HCT116 (cell line): ENCODE measurements around the gene PIK3R6. TPM values are rescaled to one million over a fixed set of nuclear protein-coding genes. Genes with fewer than 3 reads are reported as not detected.

ENCODE experiments used
- ATAC-seq: fragments of 200-7000 bp; cut with Tn5 transposase; 2 replicates; pipeline ENCODE4 v1.9.1; 2020; ENCODE audit warnings: mild to moderate bottlenecking, moderate library complexity
- BruUV-seq: library from RNA; stranded (reverse); fragments of 400-500 nt; replicated peaks from 2 replicates; lab custom pipeline; 2021; lab: Mats Ljungman, UMichigan
- CTCF ChIA-PET: fragments of 300-600 bp; sonication (Branson Sonifier 250); formaldehyde crosslinking; loops from one replicate; lab custom pipeline; 2021; ENCODE audit warnings: antibody characterized with exemption; lab: Charles Lee
- POLR2A ChIA-PET: fragments of 300-600, 350-600 bp; sonication (Branson Sonifier 250); formaldehyde crosslinking; loops from one replicate; lab custom pipeline; 2021; ENCODE audit warnings: antibody characterized with exemption; lab: Charles Lee
- RAD21 ChIA-PET, 2 experiments: fragments of 300-600 bp; sonication (Branson Sonifier 250); formaldehyde crosslinking; loops; one replicate each; lab custom pipeline; 2023; ENCODE audit warnings: low total read pairs in 2 of 2; ENCODE audit not compliant: uncharacterized antibody in 2 of 2, unreplicated experiment in 2 of 2, low non-redundant PET in 1 of 2; lab: Charles Lee
- DNase-seq: peaks from one replicate; pipeline ENCODE4 v3.0.0-alpha.2; 2010; ENCODE audit warnings: low read depth, low spot score
- H2AFZ ChIP-seq: fragments of 200-600 bp; shearing (Covaris generic), sonication (generic); 2 replicates; pipeline ENCODE4 v1.6.1; 2017; ENCODE audit warnings: low read depth, mixed run types, mixed read lengths, antibody characterized with exemption, low read length; ENCODE audit not compliant: poor library complexity, severe bottlenecking
- H3K27ac ChIP-seq: 2 replicates; pipeline ENCODE4 v1.5.1; 2012; ENCODE audit warnings: low read depth, low read length
- H3K27me3 ChIP-seq: fragments of 200-600 bp; sonication (generic); 2 replicates; pipeline ENCODE4 v1.6.1; 2016; ENCODE audit warnings: mixed run types, low read length, mixed read lengths; ENCODE audit not compliant: insufficient read depth
- H3K36me3 ChIP-seq, 2 experiments: fragments of 200-500 bp in 1 of 2; fragments of 200-600 bp in 1 of 2; sonication (Bioruptor generic) in 1 of 2; sonication (generic) in 1 of 2; 2 replicates each; pipeline versions ENCODE4 v1.5.1 to v1.6.1; 2014 to 2016; ENCODE audit warnings: low read length in 2 of 2, inconsistent platforms in 1 of 2, mixed read lengths in 1 of 2, mixed run types in 1 of 2; ENCODE audit not compliant: insufficient read depth in 2 of 2, control insufficient read depth in 1 of 2
- H3K4me1 ChIP-seq, 2 experiments: fragments of 200-600 bp in 1 of 2; sonication (generic) in 1 of 2; 2 replicates each; pipeline versions ENCODE4 v1.5.1 to v1.6.1; 2012 to 2017; ENCODE audit warnings: low read length in 2 of 2, inconsistent platforms in 1 of 2, mild to moderate bottlenecking in 1 of 2, mixed read lengths in 1 of 2, mixed run types in 1 of 2, moderate library complexity in 1 of 2; ENCODE audit not compliant: insufficient read depth in 2 of 2, control insufficient read depth in 1 of 2
- H3K4me2 ChIP-seq: fragments of 200-600 bp; sonication (generic); 2 replicates; pipeline ENCODE4 v1.6.1; 2017; ENCODE audit warnings: mixed run types, low read length, mixed read lengths
- H3K4me3 ChIP-seq, 2 experiments: fragments of 200-600 bp in 1 of 2; sonication (generic) in 1 of 2; replicated peaks in 1 of 2; 2 replicates each; pipeline ENCODE4 v1.5.1; 2011 to 2016; ENCODE audit warnings: low read length in 2 of 2, control low read depth in 1 of 2, low read depth in 1 of 2, mild to moderate bottlenecking in 1 of 2, mixed read lengths in 1 of 2, mixed run types in 1 of 2
- H3K79me2 ChIP-seq: fragments of 200-600 bp; sonication (generic); 2 replicates; pipeline ENCODE4 v1.6.1; 2017; ENCODE audit warnings: mild to moderate bottlenecking, mixed run types, low read length, moderate library complexity, mixed read lengths; ENCODE audit not compliant: insufficient read depth
- H3K9ac ChIP-seq: fragments of 200-600 bp; sonication (generic); 2 replicates; pipeline ENCODE4 v1.6.1; 2016; ENCODE audit warnings: low read length, mixed read lengths
- H3K9me2 ChIP-seq: fragments of 200-600 bp; sonication (generic), shearing (Covaris generic); 2 replicates; pipeline ENCODE4 v1.6.1; 2017; ENCODE audit warnings: mixed run types, mild to moderate bottlenecking, moderate library complexity; ENCODE audit not compliant: insufficient read depth
- H3K9me3 ChIP-seq, 2 experiments: fragments of 200-500 bp in 1 of 2; fragments of 200-600 bp in 1 of 2; sonication (Bioruptor generic) in 1 of 2; sonication (generic) in 1 of 2; 2 replicates each; pipeline ENCODE4 v1.6.1; 2014 to 2017; ENCODE audit warnings: low read length in 2 of 2, mixed read lengths in 2 of 2, inconsistent platforms in 1 of 2, low read depth in 1 of 2, mild to moderate bottlenecking in 1 of 2, mixed run types in 1 of 2, moderate library complexity in 1 of 2; ENCODE audit not compliant: control insufficient read depth in 1 of 2, insufficient read depth in 1 of 2
- H4K20me1 ChIP-seq: fragments of 200-600 bp; sonication (generic), shearing (Covaris generic); 2 replicates; pipeline ENCODE4 v1.6.1; 2017; ENCODE audit warnings: mixed run types, mild to moderate bottlenecking, moderate library complexity; ENCODE audit not compliant: insufficient read depth
- EGR1 ChIP-seq: IDR thresholded peaks from 2 replicates; pipeline ENCODE4 v1.6.1; 2012; ENCODE audit warnings: low read depth
- ELF1 ChIP-seq: IDR thresholded peaks from 2 replicates; pipeline ENCODE4 v1.6.1; 2012; ENCODE audit warnings: low read depth, borderline replicate concordance
- EZH2phosphoT487 ChIP-seq: fragments of 200-600 bp; IDR thresholded peaks from 2 replicates; pipeline ENCODE4 v1.6.1; 2018; ENCODE audit warnings: antibody characterized with exemption, borderline replicate concordance
- JUND ChIP-seq: IDR thresholded peaks from 2 replicates; pipeline ENCODE4 v1.6.1; 2012
- POLR2A ChIP-seq: IDR thresholded peaks from 2 replicates; pipeline ENCODE4 v1.7.0; 2011; ENCODE audit warnings: borderline replicate concordance; ENCODE audit not compliant: insufficient read depth, insufficient read length; ENCODE audit errors: extremely low read depth
- RAD21 ChIP-seq: IDR thresholded peaks from 2 replicates; pipeline ENCODE4 v1.6.1; 2012; ENCODE audit warnings: low read depth, mild to moderate bottlenecking
- SIN3A ChIP-seq: IDR thresholded peaks from 2 replicates; pipeline ENCODE4 v1.6.1; 2012; ENCODE audit warnings: low read depth
- SP1 ChIP-seq: IDR thresholded peaks from 2 replicates; pipeline ENCODE4 v1.6.1; 2012; ENCODE audit warnings: low read depth
- TCF7L2 ChIP-seq: IDR thresholded peaks from 2 replicates; pipeline ENCODE4 v1.7.0; 2011; ENCODE audit warnings: borderline replicate concordance, inconsistent platforms; ENCODE audit not compliant: insufficient read depth, insufficient read length; ENCODE audit errors: extremely low read depth
- ZNF274 ChIP-seq: fragments of 200-500 bp; sonication (Bioruptor generic); IDR thresholded peaks from 2 replicates; pipeline ENCODE4 v1.6.1; 2014; ENCODE audit warnings: mild to moderate bottlenecking, low read depth, low read length, inconsistent platforms
- intact Hi-C: fragments of 100-400 bp; cut with micrococcal nuclease; formaldehyde crosslinking; loops from 2 replicates; pipeline ENCODE4 v1.10.0; 2022
- total RNA-seq: library from RNA; stranded (reverse); gene quantifications from one replicate; pipeline ENCODE4 v1.2.1, GENCODE V29; 2021; ENCODE audit not compliant: unreplicated experiment
- TF ChIP-seq, protein P1 (sequence below), 3 experiments: fragments of 200-600 bp in 1 of 3; sonication (generic) in 1 of 3; IDR thresholded peaks in 2 of 3; conservative IDR thresholded peaks in 1 of 3; 2 replicates each; pipeline ENCODE4 v1.5.1; 2012 to 2017; ENCODE audit warnings: low read depth in 2 of 3, low read length in 2 of 3, antibody characterized with exemption in 1 of 3, borderline replicate concordance in 1 of 3, control low read depth in 1 of 3, mild to moderate bottlenecking in 1 of 3, mixed read lengths in 1 of 3, mixed run types in 1 of 3, moderate library complexity in 1 of 3; ENCODE audit not compliant: insufficient read depth in 1 of 3
- TF ChIP-seq, protein P2 (sequence below): IDR thresholded peaks from 2 replicates; pipeline ENCODE4 v1.6.1; 2012
- TF ChIP-seq, protein P3 (sequence below): IDR thresholded peaks from 2 replicates; pipeline ENCODE4 v1.6.1; 2012; ENCODE audit warnings: low read depth

PIK3R6 gene
- total RNA-seq, 1 experiment from 2014 or later, result 0.07 TPM

DNA sequence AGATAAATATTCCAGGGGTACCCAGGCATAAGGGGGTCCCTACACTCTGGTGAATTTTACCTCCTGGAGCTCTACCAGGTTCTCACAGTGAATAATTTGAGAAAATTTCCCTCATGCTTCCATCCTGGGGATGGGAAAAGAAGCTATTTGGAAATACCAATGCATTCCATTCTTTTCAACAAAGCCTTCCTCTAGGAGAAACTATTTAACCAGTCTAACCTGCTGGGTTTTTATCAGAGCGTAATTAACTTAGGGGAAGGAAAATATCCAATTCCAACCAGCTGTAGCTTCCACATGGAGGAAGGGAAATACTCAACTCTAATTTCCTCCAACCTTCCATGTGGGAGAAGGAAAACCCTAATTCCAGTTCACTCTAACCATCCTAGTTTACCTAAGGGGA, 85.3 kb downstream of the PIK3R6 start:
- H3K4me1 ChIP-seq, result peaks cover 0 to 3% of the 10 kb centered on the region in 2 experiments; a peak in 1 of 4 replicates
- no peak overlapping the region for H3K27ac ChIP-seq
- RAD21 ChIA-PET, result no interaction called here
- CTCF ChIA-PET, result interaction anchor here (0.9 to 1.7 kb wide), 2 partner anchors 399 to 722 kb away, joined by 3 to 4 read pairs; no protein-coding TSS in a partner anchor
- H2AFZ ChIP-seq, result no peak overlapping the region
- intact Hi-C loops, result no loop called here
- H3K4me3 ChIP-seq, result no peak overlapping the region
- BruUV-seq, result no TSS peak
- no peaks in the 10 kb centered on the region for H3K27me3 ChIP-seq
- no peak overlapping the region for H3K4me2 ChIP-seq
- H3K9me2 ChIP-seq, result no peaks in the 10 kb centered on the region
- H3K9ac ChIP-seq, result no peak overlapping the region
- H4K20me1 ChIP-seq, result no peaks in the 10 kb centered on the region
- H3K9me3 ChIP-seq, result no peaks in the 10 kb centered on the region
- no peaks in the 10 kb centered on the region for H3K79me2 ChIP-seq
- POLR2A ChIA-PET, result no interaction called here
- TF ChIP-seq, protein P1, sequence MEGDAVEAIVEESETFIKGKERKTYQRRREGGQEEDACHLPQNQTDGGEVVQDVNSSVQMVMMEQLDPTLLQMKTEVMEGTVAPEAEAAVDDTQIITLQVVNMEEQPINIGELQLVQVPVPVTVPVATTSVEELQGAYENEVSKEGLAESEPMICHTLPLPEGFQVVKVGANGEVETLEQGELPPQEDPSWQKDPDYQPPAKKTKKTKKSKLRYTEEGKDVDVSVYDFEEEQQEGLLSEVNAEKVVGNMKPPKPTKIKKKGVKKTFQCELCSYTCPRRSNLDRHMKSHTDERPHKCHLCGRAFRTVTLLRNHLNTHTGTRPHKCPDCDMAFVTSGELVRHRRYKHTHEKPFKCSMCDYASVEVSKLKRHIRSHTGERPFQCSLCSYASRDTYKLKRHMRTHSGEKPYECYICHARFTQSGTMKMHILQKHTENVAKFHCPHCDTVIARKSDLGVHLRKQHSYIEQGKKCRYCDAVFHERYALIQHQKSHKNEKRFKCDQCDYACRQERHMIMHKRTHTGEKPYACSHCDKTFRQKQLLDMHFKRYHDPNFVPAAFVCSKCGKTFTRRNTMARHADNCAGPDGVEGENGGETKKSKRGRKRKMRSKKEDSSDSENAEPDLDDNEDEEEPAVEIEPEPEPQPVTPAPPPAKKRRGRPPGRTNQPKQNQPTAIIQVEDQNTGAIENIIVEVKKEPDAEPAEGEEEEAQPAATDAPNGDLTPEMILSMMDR (IDR thresholded peaks at IDR 0.05 in 2 of 3, conservative IDR thresholded peaks at IDR 0.05 in 1 of 3; ENCODE audit: borderline replicate concordance in 1 of 3, insufficient read depth in 1 of 3, low read depth in 2 of 3, low read length in 2 of 3), result no peak
- no peak for TF ChIP-seq EZH2phosphoT487
- no peak for TF ChIP-seq SIN3A
- no peak for TF ChIP-seq RAD21
- TF ChIP-seq, protein P2, sequence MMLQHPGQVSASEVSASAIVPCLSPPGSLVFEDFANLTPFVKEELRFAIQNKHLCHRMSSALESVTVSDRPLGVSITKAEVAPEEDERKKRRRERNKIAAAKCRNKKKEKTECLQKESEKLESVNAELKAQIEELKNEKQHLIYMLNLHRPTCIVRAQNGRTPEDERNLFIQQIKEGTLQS, result no peak
- no peak for TF ChIP-seq POLR2A
- no peak for TF ChIP-seq JUND
- TF ChIP-seq, all 23 proteins: peak for 0
- no peaks in the 10 kb centered on the region for H3K36me3 ChIP-seq
- no peak for DNase-seq
- ATAC-seq, result no peak

DNA sequence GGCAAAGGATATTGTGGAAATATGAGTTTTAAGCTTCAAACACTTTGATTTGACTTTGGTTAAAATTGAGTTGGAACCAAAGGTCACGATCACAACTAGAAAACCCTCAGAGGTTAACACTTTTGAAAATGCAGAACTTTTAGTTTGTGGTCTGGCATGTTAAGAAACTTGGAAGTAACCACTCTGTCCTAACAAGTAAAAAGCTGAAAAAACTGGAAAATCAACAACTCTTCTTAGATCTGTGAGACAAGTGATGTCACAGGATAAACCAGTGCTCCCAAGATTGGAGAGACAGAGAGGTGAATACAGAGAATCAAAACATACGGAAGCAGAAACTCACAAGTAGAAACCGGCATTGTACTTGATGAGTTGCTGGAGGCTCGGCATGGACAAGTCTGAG, 85.7 kb downstream of the PIK3R6 start:
- POLR2A ChIA-PET, result no interaction called here
- H3K4me3 ChIP-seq, result no peak overlapping the region
- H3K9me2 ChIP-seq, result no peaks in the 10 kb centered on the region
- H2AFZ ChIP-seq, result no peak overlapping the region
- H3K79me2 ChIP-seq, result no peaks in the 10 kb centered on the region
- ATAC-seq, result no peak
- no peak overlapping the region for H3K27ac ChIP-seq
- H4K20me1 ChIP-seq, result no peaks in the 10 kb centered on the region
- H3K4me1 ChIP-seq, result peaks cover 0 to 3% of the 10 kb centered on the region in 2 experiments; a peak in 1 of 4 replicates
- no peaks in the 10 kb centered on the region for H3K27me3 ChIP-seq
- no TSS peak for BruUV-seq
- no peak overlapping the region for H3K9ac ChIP-seq
- RAD21 ChIA-PET, result interaction anchor here in 1 of 2 experiments (0.6 kb wide), 1 partner anchor 24 kb away, joined by 3 read pairs; no protein-coding TSS in a partner anchor
- intact Hi-C loops, result no loop called here
- CTCF ChIA-PET, result interaction anchor here (0.9 to 1.7 kb wide), 2 partner anchors 398 to 721 kb away, joined by 3 to 4 read pairs; no protein-coding TSS in a partner anchor
- H3K36me3 ChIP-seq, result no peaks in the 10 kb centered on the region
- H3K9me3 ChIP-seq, result no peaks in the 10 kb centered on the region
- DNase-seq, result no peak
- H3K4me2 ChIP-seq, result no peak overlapping the region
- no peak for TF ChIP-seq SP1
- TF ChIP-seq, protein P3, sequence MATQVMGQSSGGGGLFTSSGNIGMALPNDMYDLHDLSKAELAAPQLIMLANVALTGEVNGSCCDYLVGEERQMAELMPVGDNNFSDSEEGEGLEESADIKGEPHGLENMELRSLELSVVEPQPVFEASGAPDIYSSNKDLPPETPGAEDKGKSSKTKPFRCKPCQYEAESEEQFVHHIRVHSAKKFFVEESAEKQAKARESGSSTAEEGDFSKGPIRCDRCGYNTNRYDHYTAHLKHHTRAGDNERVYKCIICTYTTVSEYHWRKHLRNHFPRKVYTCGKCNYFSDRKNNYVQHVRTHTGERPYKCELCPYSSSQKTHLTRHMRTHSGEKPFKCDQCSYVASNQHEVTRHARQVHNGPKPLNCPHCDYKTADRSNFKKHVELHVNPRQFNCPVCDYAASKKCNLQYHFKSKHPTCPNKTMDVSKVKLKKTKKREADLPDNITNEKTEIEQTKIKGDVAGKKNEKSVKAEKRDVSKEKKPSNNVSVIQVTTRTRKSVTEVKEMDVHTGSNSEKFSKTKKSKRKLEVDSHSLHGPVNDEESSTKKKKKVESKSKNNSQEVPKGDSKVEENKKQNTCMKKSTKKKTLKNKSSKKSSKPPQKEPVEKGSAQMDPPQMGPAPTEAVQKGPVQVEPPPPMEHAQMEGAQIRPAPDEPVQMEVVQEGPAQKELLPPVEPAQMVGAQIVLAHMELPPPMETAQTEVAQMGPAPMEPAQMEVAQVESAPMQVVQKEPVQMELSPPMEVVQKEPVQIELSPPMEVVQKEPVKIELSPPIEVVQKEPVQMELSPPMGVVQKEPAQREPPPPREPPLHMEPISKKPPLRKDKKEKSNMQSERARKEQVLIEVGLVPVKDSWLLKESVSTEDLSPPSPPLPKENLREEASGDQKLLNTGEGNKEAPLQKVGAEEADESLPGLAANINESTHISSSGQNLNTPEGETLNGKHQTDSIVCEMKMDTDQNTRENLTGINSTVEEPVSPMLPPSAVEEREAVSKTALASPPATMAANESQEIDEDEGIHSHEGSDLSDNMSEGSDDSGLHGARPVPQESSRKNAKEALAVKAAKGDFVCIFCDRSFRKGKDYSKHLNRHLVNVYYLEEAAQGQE, result no peak
- TF ChIP-seq JUND, result no peak
- TF ChIP-seq ELF1, result no peak
- TF ChIP-seq ZNF274, result no peak
- TF ChIP-seq EGR1, result no peak
- no peak for TF ChIP-seq TCF7L2
- no peak for TF ChIP-seq SIN3A
